HG03571 (cell line): ENCODE measurements around the gene IFIT1.
"Not testable (repeated sequence)": the region's sequence is repeated elsewhere in the genome, so short reads cannot be mapped to it uniquely, and the experiment has no call there.

Experiments
- ATAC-seq: cut with Tn5 transposase; IDR thresholded peaks from one replicate; pipeline ENCODE4 v1.9.1; 2021; ENCODE audit not compliant: unreplicated experiment

The IFIT1 gene

DNA sequence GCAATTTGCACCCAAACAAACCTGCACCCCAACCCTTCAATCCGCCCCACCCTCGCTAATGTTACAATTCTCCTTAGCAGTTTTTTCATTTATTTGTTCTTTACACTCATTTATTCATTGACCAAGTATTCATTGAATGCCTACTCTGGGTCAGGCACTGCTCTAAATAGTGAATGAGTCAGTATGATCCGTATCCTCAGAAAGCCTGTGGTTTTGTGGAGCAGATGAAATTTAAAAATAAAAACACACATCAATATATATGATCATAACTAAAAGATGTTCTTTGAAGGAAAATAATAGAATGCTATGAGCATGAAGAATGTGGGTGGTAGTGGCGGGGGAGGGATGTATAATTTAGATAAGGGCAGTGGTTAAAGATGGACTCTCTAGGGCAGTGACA, 35.2 kb downstream of the IFIT1 start:
- ATAC-seq = no peak

DNA sequence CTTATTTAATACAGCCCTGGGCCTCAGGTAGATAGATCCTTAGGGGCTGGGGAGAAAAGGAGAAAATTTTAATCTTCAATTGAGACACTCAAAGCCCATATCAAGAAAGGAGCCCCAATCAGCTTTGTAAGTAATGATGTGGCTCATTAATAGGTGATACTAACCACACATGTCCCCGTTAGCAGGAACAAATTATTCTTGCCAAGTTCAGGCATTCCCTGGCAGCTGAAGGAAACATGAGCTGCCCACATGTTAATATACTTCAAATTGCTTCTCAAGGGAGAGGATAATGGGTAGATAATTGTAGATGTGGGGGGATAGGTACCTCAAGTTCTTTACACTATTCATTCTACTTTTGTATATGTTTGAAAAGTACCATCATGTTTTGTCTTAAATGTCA, 36.5 kb downstream of the IFIT1 start:
- no peak for ATAC-seq

DNA sequence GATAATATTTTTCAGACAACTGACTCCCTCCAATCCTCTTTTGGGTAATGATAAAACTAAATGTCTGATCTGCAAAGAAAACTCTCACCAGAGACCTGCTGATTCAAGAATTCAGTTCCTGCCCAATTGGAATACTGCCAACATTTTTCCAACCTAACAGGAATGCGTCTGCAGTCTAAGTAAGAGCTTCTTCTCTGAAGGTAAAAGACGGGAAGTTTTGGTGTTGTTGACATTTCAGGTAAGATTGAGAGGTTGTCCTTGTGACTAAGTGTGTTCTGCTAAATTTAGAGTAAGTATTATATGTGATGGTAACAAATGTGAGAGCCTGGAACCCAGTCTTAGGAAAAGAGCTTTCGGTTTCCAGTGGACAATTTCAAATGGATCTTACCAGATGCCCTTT, 39.6 kb downstream of the IFIT1 start:
- ATAC-seq = no peak

DNA sequence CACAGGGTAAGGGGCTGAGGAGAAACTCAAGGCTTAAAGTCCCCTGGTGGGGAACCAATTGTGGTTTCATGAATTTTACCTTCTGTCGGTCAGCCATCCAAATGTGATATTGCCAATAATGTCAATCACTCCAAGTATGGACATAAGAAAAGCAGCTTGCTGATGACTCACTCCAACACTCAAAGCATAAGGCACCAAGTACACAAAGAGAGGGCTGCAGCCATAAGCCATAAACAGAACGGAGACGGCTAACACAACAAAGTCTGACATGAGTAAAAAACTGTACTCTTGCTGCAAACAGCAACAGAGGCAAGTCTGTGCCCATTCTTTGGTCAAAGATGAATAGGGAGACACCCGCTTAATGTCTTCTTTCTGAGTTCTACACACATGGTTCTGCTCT, 46.1 kb downstream of the IFIT1 start:
- no peak for ATAC-seq

DNA sequence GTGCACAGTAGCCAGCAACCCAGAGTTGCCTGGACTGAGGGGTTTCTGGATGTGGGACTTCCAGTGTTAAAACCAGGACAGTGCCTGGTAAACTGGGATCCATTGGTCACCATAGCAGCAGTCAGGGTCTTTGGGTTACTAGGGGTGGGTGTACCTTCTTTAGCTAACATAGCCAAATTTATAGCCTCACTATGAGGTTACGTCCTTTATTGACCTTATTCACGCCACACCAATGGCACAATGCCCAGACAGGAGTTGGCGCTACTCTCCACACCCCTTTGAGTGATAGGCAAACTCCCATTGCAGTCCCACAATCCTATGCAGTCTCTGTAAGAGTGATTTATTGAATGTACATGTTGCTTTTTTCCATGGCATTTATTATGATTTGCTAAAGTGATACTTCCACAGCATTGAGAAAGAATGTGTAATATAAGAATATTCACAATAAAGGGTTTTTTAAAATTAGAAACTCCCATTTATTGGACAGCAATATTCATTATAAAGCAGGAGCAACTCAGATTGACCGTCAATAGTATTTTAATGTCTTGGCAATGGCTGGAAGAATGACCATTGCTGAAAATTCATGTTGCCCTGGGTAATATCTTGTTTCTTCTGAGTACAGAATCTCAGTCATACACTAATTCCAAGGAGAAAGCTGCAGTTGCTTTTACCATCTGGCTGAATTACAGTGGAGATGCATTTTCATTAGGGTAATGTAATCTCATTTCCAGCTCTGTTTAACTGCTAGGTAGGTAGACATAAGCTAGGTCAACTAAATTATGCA, 48.0 kb downstream of the IFIT1 start:
- no peak for ATAC-seq

- ATAC-seq = no peak
These were observed 49.9 kb downstream of the IFIT1 start for GRCh38 chr10:89442289-89442688.

- ATAC-seq = not testable (repeated sequence)
These were observed 52.4 kb downstream of the IFIT1 start for GRCh38 chr10:89444819-89445218.

GRCh38 chr10:89450901-89451300, 58.5 kb downstream of the IFIT1 start:
- no peak for ATAC-seq

- no peak for ATAC-seq
These were observed 59.8 kb downstream of the IFIT1 start for GRCh38 chr10:89452193-89452592.

- no peak for ATAC-seq
These were observed 62.3 kb downstream of the IFIT1 start for GRCh38 chr10:89454561-89455347.
